Suprapubic skin (tissue), 3 donors: Measurements from ENCODE around the gene FCSK.

Experiments used
- CTCF ChIP-seq, 2 donors: fragments of 200-600 bp in 1 of 2; fragments of 450-650 bp in 1 of 2; sonication (generic) in 1 of 2; IDR thresholded peaks; one replicate each; pipeline ENCODE4 v1.5.1; 2016 to 2019; ENCODE audit warnings: antibody characterized with exemption in 2 of 2, mild to moderate bottlenecking in 1 of 2, moderate library complexity in 1 of 2
- POLR2A ChIP-seq, 2 donors: fragments of 450-650 bp; IDR thresholded peaks; one replicate each; pipeline ENCODE4 v1.6.1; 2017; ENCODE audit warnings: antibody characterized with exemption in 2 of 2, mild to moderate bottlenecking in 2 of 2, moderate library complexity in 2 of 2

GRCh38 chr16:70418993-70419318, 35.4 kb upstream of the FCSK start:
- TF ChIP-seq CTCF (IDR thresholded peaks at IDR 0.05) (no peak), POLR2A (IDR thresholded peaks at IDR 0.05) (no peak)
